Activated T-helper 17 cell treated with anti-CD3 and anti-CD28 coated beads, Interleukin-2, amount 50 U/mL, for 72 hours (primary cell): ENCODE data around the gene USP24. TPM values are rescaled to one million over a fixed set of nuclear protein-coding genes. Genes with fewer than 3 reads are reported as not detected.
"Not testable (repeated sequence)": the region's sequence is repeated elsewhere in the genome, so short reads cannot be mapped to it uniquely, and the experiment has no call there.

Experiments used
- ATAC-seq: fragments of 150-1000 bp; cut with Tn5 transposase; replicated peaks from 2 replicates; pipeline ENCODE4 v1.10.0; 2021; ENCODE audit warnings: mild to moderate bottlenecking, moderate library complexity
- H3K27ac Mint-ChIP-seq: one replicate; pipeline ENCODE4 v1.8.0; 2022; ENCODE audit warnings: mixed read lengths
- H3K27me3 Mint-ChIP-seq: one replicate; pipeline ENCODE4 v1.8.0; 2022; ENCODE audit warnings: mixed read lengths
- H3K36me3 Mint-ChIP-seq: one replicate; pipeline ENCODE4 v1.8.0; 2022; ENCODE audit warnings: low read depth, mild to moderate bottlenecking, mixed read lengths
- H3K4me1 Mint-ChIP-seq: one replicate; pipeline ENCODE4 v1.8.0; 2022; ENCODE audit warnings: mixed read lengths
- H3K4me3 Mint-ChIP-seq: one replicate; pipeline ENCODE4 v1.8.0; 2022; ENCODE audit warnings: mild to moderate bottlenecking, mixed read lengths
- H3K9me3 Mint-ChIP-seq: one replicate; pipeline ENCODE4 v1.8.0; 2022; ENCODE audit warnings: mixed read lengths
- total RNA-seq, 2 donors: library from RNA; stranded (reverse); gene quantifications; one replicate each; pipeline ENCODE4 v1.2.3, GENCODE V29; 2022

USP24 gene
- total RNA-seq, 2 donors from 2014 or later = 40.8 to 41.6 TPM

- H3K27ac Mint-ChIP-seq = no peak overlapping the region
- H3K9me3 Mint-ChIP-seq = no peaks in the 10 kb centered on the region
- H3K4me3 Mint-ChIP-seq = no peak overlapping the region
- no peak for ATAC-seq
- H3K27me3 Mint-ChIP-seq = peaks cover 48% of the 10 kb centered on the region
- no peaks in the 10 kb centered on the region for H3K4me1 Mint-ChIP-seq
- H3K36me3 Mint-ChIP-seq = no peaks in the 10 kb centered on the region
These were observed 174.2 kb downstream of the USP24 start for GRCh38 chr1:55040933-55041494.

- Mint-ChIP-seq H3K27ac (no peak overlapping the region), H3K27me3 (peaks cover 55% of the 10 kb centered on the region), H3K9me3 (no peaks in the 10 kb centered on the region), H3K4me1 (no peaks in the 10 kb centered on the region), H3K36me3 (no peaks in the 10 kb centered on the region), H3K4me3 (no peak overlapping the region)
- no peak for ATAC-seq
These were observed 174.9 kb downstream of the USP24 start for GRCh38 chr1:55040083-55040932.

- peaks cover 61% of the 10 kb centered on the region for H3K27me3 Mint-ChIP-seq
- H3K27ac Mint-ChIP-seq = no peak within 1 kb of the TSS
- H3K36me3 Mint-ChIP-seq = no peaks in the 10 kb centered on the region
- ATAC-seq = no peak
- no peaks in the 10 kb centered on the region for H3K9me3 Mint-ChIP-seq
- H3K4me1 Mint-ChIP-seq = no peaks in the 10 kb centered on the region
- H3K4me3 Mint-ChIP-seq = no peak within 1 kb of the TSS
These were observed 175.7 kb downstream of the USP24 start, which contains the start of gene PCSK9 for GRCh38 chr1:55039342-55040082. Gene PCSK9 (plus strand): TSS chr1:55039548. CDS start chr1:55039838, 290 bp downstream.

- Mint-ChIP-seq H3K36me3 (no peaks in the 10 kb centered on the region), H3K9me3 (no peaks in the 10 kb centered on the region), H3K4me3 (no peak overlapping the region), H3K27me3 (peaks cover 64% of the 10 kb centered on the region), H3K27ac (no peak overlapping the region), H3K4me1 (no peaks in the 10 kb centered on the region)
- ATAC-seq = no peak
These were observed 176.2 kb downstream of the USP24 start for GRCh38 chr1:55038974-55039341.

GRCh38 chr1:55038552-55038838 lies 176.7 kb downstream of the USP24 start:
- no peak for ATAC-seq
- Mint-ChIP-seq H3K27me3 (peaks cover 65% of the 10 kb centered on the region), H3K9me3 (no peaks in the 10 kb centered on the region), H3K36me3 (no peaks in the 10 kb centered on the region), H3K4me3 (no peak overlapping the region), H3K4me1 (no peaks in the 10 kb centered on the region), H3K27ac (no peak overlapping the region)

GRCh38 chr1:55037733-55038551 lies 177.2 kb downstream of the USP24 start:
- peaks cover 70% of the 10 kb centered on the region for H3K27me3 Mint-ChIP-seq
- no peak for ATAC-seq
- H3K27ac Mint-ChIP-seq = no peak overlapping the region

GRCh38 chr1:55035904-55036303 lies 179.3 kb downstream of the USP24 start:
- Mint-ChIP-seq H3K27me3 (peaks cover 70% of the 10 kb centered on the region), H3K27ac (no peak overlapping the region), H3K4me1 (no peaks in the 10 kb centered on the region), H3K36me3 (no peaks in the 10 kb centered on the region), H3K4me3 (no peak overlapping the region), H3K9me3 (no peaks in the 10 kb centered on the region)
- no peak for ATAC-seq

More at GRCh38 chr1:55037733-55038551, 177.2 kb downstream of the USP24 start:
- no peaks in the 10 kb centered on the region for H3K9me3 Mint-ChIP-seq
- H3K36me3 Mint-ChIP-seq = no peaks in the 10 kb centered on the region
- H3K4me3 Mint-ChIP-seq = no peak overlapping the region
- no peaks in the 10 kb centered on the region for H3K4me1 Mint-ChIP-seq

GRCh38 chr1:55034476-55035133 lies 180.6 kb downstream of the USP24 start:
- H3K36me3 Mint-ChIP-seq = no peaks in the 10 kb centered on the region
- H3K9me3 Mint-ChIP-seq = no peaks in the 10 kb centered on the region
- H3K4me1 Mint-ChIP-seq = no peaks in the 10 kb centered on the region
- no peak for ATAC-seq
- H3K27me3 Mint-ChIP-seq = peaks cover 69% of the 10 kb centered on the region
- no peak overlapping the region for H3K27ac Mint-ChIP-seq
- no peak overlapping the region for H3K4me3 Mint-ChIP-seq

GRCh38 chr1:55033265-55033614 lies 181.9 kb downstream of the USP24 start:
- Mint-ChIP-seq H3K4me3 (no peak overlapping the region), H3K9me3 (no peaks in the 10 kb centered on the region), H3K36me3 (no peaks in the 10 kb centered on the region), H3K4me1 (no peaks in the 10 kb centered on the region), H3K27ac (no peak overlapping the region), H3K27me3 (peaks cover 57% of the 10 kb centered on the region)
- no peak for ATAC-seq

- ATAC-seq, H3K36me3 Mint-ChIP-seq, H3K4me1 Mint-ChIP-seq, H3K27ac Mint-ChIP-seq, H3K4me3 Mint-ChIP-seq, H3K9me3 Mint-ChIP-seq: not testable (repeated sequence)
- H3K27me3 Mint-ChIP-seq = peaks cover 41% of the 10 kb centered on the region
These were observed 184.1 kb downstream of the USP24 start for GRCh38 chr1:55031098-55031497.

GRCh38 chr1:55026682-55027081 lies 188.5 kb downstream of the USP24 start:
- H3K27me3 Mint-ChIP-seq = peaks cover 18% of the 10 kb centered on the region
- H3K27ac Mint-ChIP-seq, H3K4me3 Mint-ChIP-seq, H3K9me3 Mint-ChIP-seq, ATAC-seq, H3K4me1 Mint-ChIP-seq, H3K36me3 Mint-ChIP-seq: not testable (repeated sequence)

- H3K4me3 Mint-ChIP-seq, H3K4me1 Mint-ChIP-seq, H3K9me3 Mint-ChIP-seq, H3K36me3 Mint-ChIP-seq, ATAC-seq: not testable (repeated sequence)
- Mint-ChIP-seq H3K27ac (peak overlapping the region; percentile 32), H3K27me3 (peaks cover 13% of the 10 kb centered on the region)
These were observed 191.0 kb downstream of the USP24 start for GRCh38 chr1:55024163-55024562.

- Mint-ChIP-seq H3K4me3 (no peak overlapping the region), H3K36me3 (no peaks in the 10 kb centered on the region), H3K4me1 (no peaks in the 10 kb centered on the region), H3K27me3 (peaks cover 13% of the 10 kb centered on the region), H3K9me3 (no peaks in the 10 kb centered on the region), H3K27ac (no peak overlapping the region)
- ATAC-seq = peak; percentile 99
These were observed 193.1 kb downstream of the USP24 start for GRCh38 chr1:55021942-55022546.

GRCh38 chr1:55018395-55018794 lies 196.8 kb downstream of the USP24 start:
- Mint-ChIP-seq H3K4me1 (no peaks in the 10 kb centered on the region), H3K27me3 (peaks cover 24% of the 10 kb centered on the region), H3K36me3 (no peaks in the 10 kb centered on the region), H3K9me3 (no peaks in the 10 kb centered on the region), H3K4me3 (no peak overlapping the region), H3K27ac (no peak overlapping the region)
- ATAC-seq = no peak
